ENCODE results near the gene FOXE3. TPM values are rescaled to one million over a fixed set of nuclear protein-coding genes. Genes with fewer than 3 reads are reported as not detected.

FOXE3 gene
- polyA plus RNA-seq, 2 of the 4 experiments (the other 2 are of a cell fraction): 0.08 TPM; not detected in 1

DNA sequence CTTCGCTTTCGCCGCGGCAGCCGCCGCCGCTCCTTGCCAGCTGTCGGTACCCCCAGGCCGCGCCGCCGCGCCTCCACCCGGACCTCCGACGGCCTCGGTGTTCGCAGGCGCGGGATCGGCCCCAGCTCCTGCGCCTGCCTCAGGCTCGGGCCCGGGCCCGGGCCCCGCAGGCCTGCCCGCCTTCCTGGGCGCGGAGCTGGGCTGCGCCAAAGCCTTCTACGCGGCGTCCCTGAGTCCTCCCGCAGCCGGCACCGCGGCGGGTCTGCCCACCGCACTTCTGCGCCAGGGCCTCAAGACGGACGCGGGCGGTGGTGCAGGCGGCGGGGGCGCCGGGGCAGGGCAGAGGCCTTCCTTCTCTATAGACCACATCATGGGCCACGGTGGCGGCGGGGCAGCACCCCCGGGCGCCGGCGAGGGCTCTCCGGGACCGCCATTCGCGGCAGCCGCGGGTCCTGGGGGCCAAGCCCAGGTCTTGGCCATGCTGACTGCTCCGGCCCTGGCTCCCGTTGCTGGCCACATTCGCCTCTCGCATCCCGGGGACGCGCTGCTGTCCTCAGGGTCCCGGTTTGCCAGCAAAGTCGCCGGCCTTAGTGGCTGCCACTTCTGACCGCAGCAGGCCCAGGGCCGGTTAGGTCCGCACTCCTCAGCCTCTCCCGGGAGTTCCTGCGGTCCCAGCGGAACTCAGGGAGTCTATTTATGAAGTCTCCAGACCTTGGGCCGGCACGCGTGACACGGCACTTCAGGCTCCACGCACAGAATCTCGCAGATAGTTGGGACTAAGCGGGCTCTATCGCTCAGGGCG lies 23.1 kb downstream of the FOXE3 start (continued):
- TF ChIP-seq, protein P1, sequence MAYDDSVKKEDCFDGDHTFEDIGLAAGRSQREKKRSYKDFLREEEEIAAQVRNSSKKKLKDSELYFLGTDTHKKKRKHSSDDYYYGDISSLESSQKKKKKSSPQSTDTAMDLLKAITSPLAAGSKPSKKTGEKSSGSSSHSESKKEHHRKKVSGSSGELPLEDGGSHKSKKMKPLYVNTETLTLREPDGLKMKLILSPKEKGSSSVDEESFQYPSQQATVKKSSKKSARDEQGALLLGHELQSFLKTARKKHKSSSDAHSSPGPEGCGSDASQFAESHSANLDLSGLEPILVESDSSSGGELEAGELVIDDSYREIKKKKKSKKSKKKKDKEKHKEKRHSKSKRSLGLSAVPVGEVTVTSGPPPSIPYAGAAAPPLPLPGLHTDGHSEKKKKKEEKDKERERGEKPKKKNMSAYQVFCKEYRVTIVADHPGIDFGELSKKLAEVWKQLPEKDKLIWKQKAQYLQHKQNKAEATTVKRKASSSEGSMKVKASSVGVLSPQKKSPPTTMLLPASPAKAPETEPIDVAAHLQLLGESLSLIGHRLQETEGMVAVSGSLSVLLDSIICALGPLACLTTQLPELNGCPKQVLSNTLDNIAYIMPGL (CRISPR knock-in tag; IDR thresholded peaks at IDR 0.05; ENCODE audit: borderline replicate concordance): no peak
- TF ChIP-seq CHD4 (IDR thresholded peaks at IDR 0.05; ENCODE audit: borderline replicate concordance) (no peak), FOXS1 (CRISPR knock-in tag; IDR thresholded peaks at IDR 0.05) (no peak), HEYL (CRISPR knock-in tag; IDR thresholded peaks at IDR 0.05) (no peak)

DNA sequence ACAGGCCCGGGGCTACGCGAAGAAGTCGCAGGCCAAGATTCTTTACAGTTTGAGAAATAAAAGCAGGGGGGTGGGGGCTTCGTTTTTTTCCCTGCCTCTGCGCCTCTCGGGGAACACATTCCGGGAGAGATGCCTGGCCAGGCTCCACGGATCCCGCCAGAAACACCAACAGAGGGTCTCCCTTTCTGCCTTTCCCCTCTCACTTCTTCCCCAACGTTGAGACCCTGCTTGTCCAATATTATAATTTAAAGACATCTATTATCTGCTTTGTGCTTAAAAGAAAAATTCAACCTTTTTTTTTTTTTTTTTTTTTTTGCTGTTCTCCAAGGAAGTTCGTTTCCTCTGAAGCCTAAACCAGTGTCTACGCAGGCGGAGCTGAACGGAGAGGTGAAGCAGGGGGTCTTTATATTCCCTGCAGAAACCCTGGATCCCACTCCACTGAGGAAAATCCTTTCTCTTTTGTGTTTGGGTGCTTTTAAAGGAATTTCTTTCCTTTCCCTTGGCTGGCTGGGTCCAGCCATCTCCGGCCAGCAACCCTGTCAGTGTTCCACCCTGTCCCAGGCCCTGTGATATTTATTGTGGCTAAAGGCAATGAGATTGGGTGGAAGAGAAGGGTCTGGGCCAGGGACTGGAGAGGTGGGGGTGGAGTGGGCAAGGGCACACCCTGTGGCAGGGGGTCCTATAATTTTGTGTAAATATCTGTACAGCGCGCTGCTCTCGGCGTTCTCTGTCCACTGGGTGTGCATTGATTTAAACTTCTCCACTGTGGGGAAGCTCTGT lies 23.9 kb downstream of the FOXE3 start:
- FAIRE-seq (no peak), ATAC-seq (no peak), DNase-seq (ENCODE audit: low read depth in 1 of 2, low spot score in 1 of 2) (no peak)
- 86% methylated on average over 20 of the region's 20 CpGs for WGBS (ENCODE audit: missing lambda C conversion rate)
- Histone ChIP-seq H3K4me1 (peaks cover 7% of the 10 kb centered on the region; the same call in 1 of the 3 replicates), H3K4me3 (no peak overlapping the region), H3K4me2 (no peak overlapping the region), H3K9me3 (no peaks in the 10 kb centered on the region), H3K27ac (no peak overlapping the region)
- CTCF ChIA-PET: interaction anchor here (0.6 to 7.4 kb wide), 5 partner anchors 8 to 271 kb away, joined by 3 to 47 read pairs (median 6); no protein-coding TSS in a partner anchor
- TF ChIP-seq EHMT2 (IDR thresholded peaks at IDR 0.05; ENCODE audit: low read depth) (no peak), SREBF2 (IDR thresholded peaks at IDR 0.05) (no peak), MYC (IDR thresholded peaks at IDR 0.05; ENCODE audit: borderline replicate concordance, low read length) (no peak), KDM5A (IDR thresholded peaks at IDR 0.05) (no peak), POLR2AphosphoS2 (conservative IDR thresholded peaks at IDR 0.05; ENCODE audit: low read length) (no peak), JUNB (IDR thresholded peaks at IDR 0.05) (no peak), ZFP36 (IDR thresholded peaks at IDR 0.05; ENCODE audit: borderline replicate concordance, partially characterized antibody) (no peak), ESRRA (IDR thresholded peaks at IDR 0.05; ENCODE audit: borderline replicate concordance, low read length) (no peak), CEBPB (IDR thresholded peaks at IDR 0.05) (no peak), MAFK (IDR thresholded peaks at IDR 0.05; ENCODE audit: partially characterized antibody) (no peak), RFX5 (IDR thresholded peaks at IDR 0.05) (no peak), HOXB13 (CRISPR knock-in tag; IDR thresholded peaks at IDR 0.05; ENCODE audit: low read depth) (no peak), BHLHE40 (IDR thresholded peaks at IDR 0.05; ENCODE audit: low read depth, low read length) (no peak), MAZ (IDR thresholded peaks at IDR 0.05; ENCODE audit: borderline replicate concordance, low read depth, low read length) (no peak), JUN (IDR thresholded peaks at IDR 0.05) (no peak), NR3C1 (IDR thresholded peaks at IDR 0.05) (no peak)
- TF ChIP-seq, protein P2, sequence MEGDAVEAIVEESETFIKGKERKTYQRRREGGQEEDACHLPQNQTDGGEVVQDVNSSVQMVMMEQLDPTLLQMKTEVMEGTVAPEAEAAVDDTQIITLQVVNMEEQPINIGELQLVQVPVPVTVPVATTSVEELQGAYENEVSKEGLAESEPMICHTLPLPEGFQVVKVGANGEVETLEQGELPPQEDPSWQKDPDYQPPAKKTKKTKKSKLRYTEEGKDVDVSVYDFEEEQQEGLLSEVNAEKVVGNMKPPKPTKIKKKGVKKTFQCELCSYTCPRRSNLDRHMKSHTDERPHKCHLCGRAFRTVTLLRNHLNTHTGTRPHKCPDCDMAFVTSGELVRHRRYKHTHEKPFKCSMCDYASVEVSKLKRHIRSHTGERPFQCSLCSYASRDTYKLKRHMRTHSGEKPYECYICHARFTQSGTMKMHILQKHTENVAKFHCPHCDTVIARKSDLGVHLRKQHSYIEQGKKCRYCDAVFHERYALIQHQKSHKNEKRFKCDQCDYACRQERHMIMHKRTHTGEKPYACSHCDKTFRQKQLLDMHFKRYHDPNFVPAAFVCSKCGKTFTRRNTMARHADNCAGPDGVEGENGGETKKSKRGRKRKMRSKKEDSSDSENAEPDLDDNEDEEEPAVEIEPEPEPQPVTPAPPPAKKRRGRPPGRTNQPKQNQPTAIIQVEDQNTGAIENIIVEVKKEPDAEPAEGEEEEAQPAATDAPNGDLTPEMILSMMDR (IDR thresholded peaks at IDR 0.05): no peak
- TF ChIP-seq, protein P3, sequence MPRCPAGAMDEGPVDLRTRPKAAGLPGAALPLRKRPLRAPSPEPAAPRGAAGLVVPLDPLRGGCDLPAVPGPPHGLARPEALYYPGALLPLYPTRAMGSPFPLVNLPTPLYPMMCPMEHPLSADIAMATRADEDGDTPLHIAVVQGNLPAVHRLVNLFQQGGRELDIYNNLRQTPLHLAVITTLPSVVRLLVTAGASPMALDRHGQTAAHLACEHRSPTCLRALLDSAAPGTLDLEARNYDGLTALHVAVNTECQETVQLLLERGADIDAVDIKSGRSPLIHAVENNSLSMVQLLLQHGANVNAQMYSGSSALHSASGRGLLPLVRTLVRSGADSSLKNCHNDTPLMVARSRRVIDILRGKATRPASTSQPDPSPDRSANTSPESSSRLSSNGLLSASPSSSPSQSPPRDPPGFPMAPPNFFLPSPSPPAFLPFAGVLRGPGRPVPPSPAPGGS (IDR thresholded peaks at IDR 0.05): no peak
- TF ChIP-seq, protein P4, sequence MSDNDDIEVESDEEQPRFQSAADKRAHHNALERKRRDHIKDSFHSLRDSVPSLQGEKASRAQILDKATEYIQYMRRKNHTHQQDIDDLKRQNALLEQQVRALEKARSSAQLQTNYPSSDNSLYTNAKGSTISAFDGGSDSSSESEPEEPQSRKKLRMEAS (IDR thresholded peaks at IDR 0.05): no peak
- TF ChIP-seq, protein P5, sequence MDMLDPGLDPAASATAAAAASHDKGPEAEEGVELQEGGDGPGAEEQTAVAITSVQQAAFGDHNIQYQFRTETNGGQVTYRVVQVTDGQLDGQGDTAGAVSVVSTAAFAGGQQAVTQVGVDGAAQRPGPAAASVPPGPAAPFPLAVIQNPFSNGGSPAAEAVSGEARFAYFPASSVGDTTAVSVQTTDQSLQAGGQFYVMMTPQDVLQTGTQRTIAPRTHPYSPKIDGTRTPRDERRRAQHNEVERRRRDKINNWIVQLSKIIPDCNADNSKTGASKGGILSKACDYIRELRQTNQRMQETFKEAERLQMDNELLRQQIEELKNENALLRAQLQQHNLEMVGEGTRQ (IDR thresholded peaks at IDR 0.05): no peak
- POLR2A ChIA-PET: no interaction called here

Measured in A549 (cell line).